ENCODE results near the gene PPIE.

- TF ChIP-seq EP300 (IDR thresholded peaks at IDR 0.05; ENCODE audit: borderline replicate concordance): no peak
- no peak for TF ChIP-seq RAD21 (IDR thresholded peaks at IDR 0.05; ENCODE audit: low read depth)
- no peak for TF ChIP-seq CREB1 (IDR thresholded peaks at IDR 0.05; ENCODE audit: low read depth)
- TF ChIP-seq USF1 (IDR thresholded peaks at IDR 0.05): no peak
- TF ChIP-seq TAF1 (IDR thresholded peaks at IDR 0.05; ENCODE audit: low read depth): no peak
- no peak for TF ChIP-seq MAX (IDR thresholded peaks at IDR 0.05)
- TF ChIP-seq TCF12 (IDR thresholded peaks at IDR 0.05; ENCODE audit: low read depth): no peak
- no peak for TF ChIP-seq CEBPB (IDR thresholded peaks at IDR 0.05)
Measured at GRCh38 chr1:39700348-39700747, 38.3 kb upstream of the PPIE start.

All from Ishikawa (cell line).